Tongue (tissue), 2 donors: ENCODE data around the gene NCK2. TPM values are rescaled to one million over a fixed set of nuclear protein-coding genes. Genes with fewer than 3 reads are reported as not detected.

Experiments used
- DNase-seq: peaks from one replicate; pipeline ENCODE4 v3.0.0-alpha.2; 2015
- total RNA-seq: library from RNA; depleted of rRNA; stranded (reverse); fragments of >200 nt; gene quantifications from one replicate; pipeline ENCODE4 v1.2.3, GENCODE V29; 2014

Gene NCK2
- total RNA-seq, 1 donor from 2014 or later, result 70.8 TPM

DNA sequence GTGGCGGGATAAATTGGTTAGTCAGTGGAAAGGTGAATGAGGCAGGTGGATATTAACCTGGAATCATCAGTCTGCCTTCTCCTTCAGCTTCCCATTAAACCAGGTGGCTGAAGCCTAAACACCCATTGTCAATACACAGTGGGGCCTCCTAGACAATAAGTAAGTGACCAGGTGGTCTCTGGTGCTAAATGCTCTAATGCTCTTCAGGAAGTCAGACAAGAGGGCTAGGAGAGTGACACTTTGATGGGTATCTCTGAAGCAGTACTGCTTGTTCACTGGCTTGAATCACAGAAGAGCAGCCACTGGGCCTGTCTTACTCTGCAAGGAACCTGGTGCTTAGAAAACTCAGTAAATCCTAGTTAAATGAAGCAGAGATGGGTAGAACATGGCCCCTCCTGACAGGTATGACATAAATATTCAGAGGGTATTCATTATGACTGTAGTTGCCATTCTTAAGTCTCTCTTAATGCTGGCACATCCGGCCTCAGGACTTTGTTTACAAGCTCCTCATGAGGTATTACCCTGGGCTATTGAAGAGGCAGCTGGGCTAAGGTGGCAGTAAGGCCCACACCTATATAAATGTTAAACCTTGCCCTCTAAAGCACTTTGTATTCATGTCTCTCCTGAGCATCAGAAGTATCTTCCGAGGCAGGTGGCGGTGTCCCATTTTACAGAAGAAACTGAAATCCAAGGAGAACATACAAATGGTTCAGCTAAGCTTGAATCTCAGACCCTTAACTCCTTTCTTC lies 104.9 kb downstream of the NCK2 start:
- no peak for DNase-seq

DNA sequence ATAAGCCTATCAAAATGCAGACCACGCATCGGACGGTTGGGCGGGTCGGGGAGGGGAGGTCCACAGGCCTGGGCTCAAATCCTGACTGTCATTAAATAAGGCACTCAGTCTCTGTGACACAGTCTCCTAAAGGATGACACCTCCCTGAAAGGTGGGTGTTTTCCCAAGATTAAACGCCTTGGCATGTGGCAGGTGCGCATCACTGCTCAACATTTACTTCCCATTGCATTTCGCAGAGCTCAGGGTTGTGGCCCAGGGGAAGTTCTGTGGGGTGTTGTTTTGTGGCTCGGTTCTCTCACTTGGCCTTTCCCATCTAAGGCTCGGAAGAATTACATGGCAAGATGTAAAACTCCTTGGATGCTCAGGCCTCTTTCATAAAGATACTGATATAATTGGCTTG lies 107.4 kb downstream of the NCK2 start:
- DNase-seq, result no peak

DNA sequence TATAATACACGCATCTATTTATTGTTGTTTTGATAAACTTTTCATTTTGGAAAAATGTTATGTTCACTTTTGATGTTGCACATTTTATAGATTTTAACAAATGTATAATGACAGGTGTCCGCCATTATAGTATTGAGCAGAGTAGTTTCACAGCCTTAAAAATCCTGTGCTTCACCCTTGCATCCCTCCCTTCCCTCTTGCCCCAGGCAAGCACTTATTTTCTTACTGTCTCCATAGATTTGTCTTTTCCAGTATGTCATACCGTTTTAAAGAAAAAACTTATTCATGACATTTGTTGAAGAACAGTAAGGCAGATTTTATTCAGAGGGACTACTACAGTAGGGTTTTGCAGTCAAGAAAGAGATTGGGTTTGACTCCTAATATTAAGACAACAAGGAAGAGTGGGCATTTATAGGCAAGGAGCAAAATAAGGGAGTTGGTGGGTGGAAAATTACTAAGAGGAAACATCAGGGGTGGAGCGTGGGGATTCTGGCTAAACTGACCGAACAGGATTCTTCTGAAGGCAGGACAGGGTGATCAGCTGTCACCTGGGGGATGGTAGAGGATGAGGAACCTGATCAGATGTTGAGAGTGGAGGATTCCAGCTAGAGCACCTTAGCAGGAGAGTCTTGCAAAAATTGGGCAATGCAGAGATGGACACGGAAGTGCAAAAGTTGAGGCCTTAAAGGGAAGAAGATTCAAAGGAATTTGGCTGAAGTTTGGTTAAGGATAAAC lies 108.8 kb downstream of the NCK2 start:
- no peak for DNase-seq

DNA sequence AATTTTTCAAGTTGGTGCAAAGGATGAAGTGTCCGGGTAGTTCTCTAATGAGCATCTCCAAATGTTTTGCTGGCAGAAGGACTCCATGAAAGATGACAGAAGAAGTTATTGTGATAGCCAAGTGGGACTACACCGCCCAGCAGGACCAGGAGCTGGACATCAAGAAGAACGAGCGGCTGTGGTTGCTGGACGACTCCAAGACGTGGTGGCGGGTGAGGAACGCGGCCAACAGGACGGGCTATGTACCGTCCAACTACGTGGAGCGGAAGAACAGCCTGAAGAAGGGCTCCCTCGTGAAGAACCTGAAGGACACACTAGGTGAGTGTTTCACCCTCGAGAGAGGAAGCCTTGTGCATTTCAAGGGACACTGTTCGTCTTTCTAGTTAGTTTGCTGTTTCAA lies 110.3 kb downstream of the NCK2 start:
- DNase-seq, result no peak

DNA sequence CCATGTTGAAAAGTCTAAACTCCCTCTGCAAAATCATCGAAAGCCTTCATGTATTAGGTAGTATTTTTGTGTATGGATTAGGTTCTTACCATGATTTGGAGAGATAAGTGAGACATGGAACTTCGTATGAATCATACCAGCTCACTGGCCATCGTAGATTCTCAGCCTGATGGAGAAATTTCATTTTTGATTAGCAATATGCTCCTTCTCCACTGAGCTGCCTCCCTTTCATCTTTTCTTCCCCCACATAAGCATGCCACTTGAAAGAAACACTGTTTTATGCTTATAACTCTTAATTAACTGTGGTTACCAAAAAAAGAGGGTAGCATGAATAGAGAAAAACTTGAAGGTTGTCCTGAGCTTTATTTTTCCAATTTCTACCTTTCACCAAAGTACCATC lies 111.9 kb downstream of the NCK2 start:
- DNase-seq, result no peak

DNA sequence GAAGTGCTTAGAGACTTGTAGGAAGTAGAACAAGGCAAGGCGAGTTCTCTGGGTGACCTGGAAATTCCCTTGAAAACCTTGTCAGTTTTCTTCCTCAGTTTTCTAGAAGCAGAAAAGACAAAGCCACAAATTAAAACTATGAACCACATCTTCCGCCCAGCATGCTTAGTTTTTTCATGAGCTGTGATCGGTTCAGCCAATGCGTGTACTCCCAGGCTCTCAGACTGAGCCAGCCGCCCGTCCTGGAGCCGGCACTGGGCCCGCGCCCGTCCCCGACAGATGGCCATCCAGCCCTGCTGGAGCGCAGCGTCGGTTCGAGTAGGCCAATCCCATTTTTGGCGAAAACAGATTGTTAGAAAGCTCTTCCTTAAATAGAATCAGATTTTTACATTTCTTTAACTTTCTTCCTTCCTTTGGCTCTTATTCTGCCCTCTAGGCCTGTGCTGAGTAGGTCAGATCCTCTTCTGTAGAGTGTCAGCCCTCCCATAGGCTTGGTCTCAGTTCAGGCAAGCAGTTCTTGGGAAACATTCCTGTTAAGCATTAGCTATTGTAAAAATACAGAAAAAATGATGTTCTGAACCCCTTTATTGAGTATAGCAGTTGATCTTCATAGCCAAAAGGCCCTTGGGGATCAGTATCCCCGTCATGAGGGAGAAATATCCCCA lies 112.5 kb downstream of the NCK2 start:
- DNase-seq, result no peak

DNA sequence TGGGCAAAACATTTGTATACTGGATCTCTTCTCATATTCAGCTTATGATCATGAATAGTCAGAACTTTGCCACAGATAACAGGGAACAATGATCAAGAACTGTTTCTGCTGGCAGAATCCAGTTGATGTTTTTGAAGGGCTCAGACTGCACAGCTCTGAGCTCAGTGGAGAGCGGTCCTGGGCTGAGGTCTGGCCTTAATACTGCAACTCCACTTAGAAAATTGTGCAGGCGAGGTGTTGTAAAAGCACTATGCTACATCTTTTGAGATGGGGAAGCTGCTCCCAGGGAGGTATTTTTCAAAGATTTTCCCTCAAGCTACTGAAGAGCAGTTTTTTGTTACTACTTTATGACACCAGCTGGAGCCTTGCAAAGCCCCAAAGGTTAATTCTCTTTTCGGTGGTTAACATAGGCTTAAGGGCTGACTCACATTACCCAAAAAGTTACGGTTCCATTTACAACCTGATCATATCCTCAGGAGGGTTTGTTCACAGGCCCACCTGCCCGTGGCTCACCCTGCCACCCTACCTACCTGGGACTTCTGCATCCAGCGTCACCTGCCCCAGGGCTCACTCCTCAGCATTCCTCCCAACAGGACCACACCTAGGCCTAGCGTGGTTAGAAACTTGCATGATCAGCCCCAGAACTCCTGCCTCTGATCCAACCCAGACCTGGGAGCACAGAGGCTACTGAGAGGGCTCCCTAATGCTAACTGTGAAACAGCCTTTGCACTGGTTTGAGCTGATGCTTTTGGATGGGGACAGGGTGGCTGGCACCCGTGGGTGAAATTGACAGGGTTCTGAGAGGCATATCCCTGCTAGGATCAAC lies 114.4 kb downstream of the NCK2 start:
- DNase-seq, result no peak

DNA sequence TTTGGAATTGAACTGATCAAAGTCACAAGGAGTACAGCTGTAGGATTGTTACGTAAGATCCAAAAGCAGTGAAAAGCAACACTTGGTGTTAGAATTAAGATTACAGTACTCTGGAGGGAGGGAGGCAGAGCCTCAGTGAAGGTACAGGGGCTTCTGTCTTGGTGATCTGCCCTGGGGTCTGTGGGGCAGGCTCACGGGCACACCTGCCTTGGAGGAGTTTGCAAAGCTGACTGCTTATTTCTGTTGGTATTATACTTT lies 114.9 kb downstream of the NCK2 start:
- no peak for DNase-seq

DNA sequence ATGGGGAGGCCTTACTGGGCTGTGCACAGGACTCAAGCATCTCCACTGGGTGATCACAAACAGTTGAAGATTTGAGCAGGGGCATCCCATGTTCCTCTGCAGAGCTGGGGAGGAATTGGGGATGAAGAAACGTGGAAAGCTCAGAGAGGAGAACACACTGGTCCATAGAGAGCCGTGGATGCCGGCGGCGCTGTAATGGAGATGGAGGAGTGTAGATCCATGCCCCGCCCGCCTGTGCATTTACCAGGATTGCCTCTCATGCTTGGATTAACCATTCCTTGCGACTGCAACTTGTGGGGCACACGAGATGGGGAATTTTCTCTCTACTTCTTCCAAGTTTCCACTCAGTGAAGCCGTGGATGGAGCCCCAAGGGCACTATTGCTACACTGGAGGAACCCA lies 115.9 kb downstream of the NCK2 start:
- no peak for DNase-seq

DNA sequence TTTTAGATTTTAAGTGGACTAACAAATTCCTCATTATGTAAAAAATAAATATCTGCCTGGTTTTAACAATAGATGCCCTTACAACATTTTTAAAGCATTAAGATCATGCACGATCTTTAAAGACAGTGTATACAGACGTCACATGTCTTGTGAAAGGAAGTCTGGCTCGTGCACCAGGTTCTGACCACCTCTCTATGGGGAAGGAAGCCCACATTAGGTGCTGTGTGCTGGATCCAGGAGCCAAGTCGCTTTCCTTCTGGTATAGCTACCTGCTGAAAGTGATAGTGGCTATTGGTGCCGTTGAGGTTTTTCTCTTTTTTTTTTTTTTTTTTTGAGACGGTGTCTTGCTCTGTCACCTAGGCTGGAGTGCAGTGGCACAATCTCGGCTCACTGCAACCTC lies 116.5 kb downstream of the NCK2 start:
- DNase-seq, result no peak

DNA sequence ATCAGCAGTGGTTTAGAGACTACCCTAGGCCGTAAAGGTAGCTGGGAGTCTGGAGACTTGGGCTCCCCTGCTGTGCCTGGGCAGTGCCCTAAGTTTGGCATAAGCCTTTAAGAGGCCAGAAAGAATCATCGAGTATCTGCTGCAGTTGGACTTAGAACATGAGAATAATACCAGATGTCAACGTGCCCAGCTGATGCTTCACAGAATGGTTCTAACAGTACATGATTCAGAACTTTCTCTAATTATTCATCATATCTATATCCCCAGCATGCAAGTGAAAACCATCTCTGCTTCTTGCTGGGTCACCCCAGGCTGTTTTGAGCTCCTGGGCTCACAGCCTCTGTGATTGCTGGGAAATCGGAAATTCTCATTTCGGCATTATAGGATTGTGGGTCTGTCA lies 118.1 kb downstream of the NCK2 start:
- no peak for DNase-seq

DNA sequence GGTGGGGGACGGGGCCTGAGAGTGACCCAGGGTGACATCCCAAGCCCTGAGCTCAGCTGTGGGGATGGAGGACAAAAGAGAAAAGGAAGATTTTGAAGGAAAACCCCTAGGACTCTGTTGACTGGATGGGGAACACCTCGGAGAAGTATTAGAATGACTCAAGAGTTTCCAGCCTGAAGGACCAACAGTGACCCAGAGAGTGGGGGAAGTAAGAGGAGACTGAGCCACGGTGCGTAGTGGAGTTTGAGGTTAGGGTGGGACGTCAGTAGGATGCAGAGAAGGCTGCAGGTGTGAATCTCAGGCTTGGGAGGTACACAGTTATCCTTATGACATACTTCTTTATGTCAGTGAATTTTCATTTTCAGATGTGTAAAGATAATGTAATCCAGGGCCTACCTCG lies 119.5 kb downstream of the NCK2 start:
- DNase-seq, result no peak

DNA sequence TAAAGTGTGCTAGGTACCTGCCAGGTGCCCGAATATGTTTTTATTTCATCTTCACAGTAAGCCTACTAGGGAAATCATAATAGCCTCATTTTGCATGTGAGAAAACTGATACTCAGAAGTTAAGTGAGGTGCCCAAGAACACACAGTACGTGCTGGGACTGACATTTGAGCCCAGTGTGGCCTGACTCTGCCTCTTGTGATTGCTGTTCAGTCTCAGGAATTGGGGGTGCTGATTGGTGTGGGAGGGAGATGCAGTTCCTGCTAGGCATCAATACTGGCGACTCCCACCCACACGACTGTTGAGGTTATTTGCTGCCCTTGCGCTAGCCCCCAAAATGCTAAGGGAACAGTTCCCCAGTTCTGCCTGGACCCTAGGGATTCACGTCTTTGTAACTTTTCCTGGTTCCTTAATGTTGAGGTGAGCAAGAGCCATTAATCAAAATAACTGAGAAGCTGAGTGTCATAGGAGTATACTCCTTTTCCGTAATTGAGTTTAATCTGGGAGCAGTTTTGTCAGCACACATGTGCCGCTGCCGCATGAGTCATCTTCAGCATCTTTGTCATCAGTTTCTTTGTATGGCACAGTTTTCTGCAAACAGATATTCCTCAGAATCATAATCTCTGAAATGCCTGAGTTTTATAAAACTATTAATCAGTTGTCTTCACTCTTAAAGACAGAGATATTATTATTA lies 120.7 kb downstream of the NCK2 start:
- no peak for DNase-seq

DNA sequence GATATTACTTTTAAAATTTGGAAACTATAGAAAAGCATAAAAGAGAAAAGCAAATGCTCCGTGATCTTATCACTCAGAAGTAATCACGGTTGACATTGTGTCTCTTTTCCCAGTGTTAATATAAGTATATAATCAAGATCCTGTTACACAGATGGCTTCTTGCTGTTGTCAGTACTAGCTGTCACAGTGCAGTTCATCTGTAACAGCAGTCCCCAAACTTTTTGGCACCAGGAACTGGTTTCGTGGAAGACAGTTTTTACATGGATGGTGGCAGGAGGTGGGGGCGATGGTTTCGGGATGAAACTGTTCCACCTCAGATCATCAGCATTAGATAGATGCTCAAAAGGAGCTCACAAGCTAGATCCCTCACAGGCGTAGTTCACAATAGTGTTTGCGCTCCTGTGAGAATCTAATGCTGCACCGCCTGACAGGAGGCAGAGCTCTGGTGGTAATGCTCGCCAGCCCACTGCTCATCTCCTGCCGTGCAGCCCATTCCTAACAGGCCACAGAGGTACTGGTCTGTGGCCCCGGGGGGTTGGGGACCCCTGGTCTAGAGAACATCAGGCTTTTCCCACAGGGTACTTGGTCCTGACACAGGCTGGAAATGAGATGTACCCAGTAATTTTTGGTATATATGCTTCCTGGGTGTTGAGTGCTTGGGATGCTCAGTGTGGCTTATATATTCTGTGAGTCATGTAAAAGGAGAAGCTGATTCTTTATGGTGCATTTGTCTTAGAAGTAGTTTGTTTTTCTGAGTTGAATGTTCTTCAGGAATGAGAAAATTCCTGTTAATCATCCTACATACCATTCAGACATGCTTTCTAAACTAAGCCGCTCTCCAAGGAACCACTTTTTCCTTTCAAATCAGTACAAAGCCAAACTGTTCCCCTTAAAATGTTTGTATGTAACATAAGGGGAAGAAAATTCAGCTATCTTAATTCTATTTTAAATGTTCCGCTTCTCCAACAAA lies 121.8 kb downstream of the NCK2 start:
- peak; percentile 42 for DNase-seq

DNA sequence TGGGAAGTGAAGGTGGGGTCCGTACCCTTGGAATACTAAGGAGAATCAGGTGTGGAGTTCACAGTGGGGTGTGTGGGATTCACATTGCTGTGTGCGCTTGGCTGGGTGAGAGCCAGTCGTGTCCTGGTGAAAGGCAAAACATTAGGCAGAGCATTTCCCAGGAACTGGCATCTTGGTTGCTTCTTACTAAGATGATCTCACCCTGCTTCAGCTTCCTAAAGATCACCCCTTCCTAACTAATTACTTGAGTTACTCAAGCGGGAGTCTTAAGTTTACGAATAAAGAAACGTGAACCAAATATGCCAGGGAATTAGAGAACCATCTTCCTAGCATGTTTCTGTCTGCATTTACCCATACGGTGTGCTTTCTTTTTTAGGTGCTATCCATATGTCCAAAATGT lies 122.9 kb downstream of the NCK2 start:
- DNase-seq, result no peak

DNA sequence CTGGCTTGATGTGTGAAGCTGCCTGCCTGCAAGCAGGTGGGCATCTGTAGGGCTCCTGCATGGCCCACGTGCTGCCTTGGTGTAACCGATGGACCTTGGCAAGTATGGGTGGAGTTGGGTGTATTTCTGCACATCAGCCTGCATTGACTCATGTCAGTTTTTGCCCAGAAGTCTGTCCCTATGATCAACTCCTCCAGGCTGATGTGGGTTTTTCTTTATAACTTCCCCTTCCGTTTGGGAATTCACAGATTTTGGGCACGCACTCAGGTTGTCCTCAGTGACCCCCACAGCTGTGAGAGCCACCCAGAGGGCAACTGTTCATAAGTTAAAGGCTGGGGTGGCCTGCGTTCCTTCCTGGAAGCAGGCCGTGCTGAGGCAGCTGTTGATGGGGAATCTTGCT lies 123.3 kb downstream of the NCK2 start:
- DNase-seq, result peak; percentile 67

DNA sequence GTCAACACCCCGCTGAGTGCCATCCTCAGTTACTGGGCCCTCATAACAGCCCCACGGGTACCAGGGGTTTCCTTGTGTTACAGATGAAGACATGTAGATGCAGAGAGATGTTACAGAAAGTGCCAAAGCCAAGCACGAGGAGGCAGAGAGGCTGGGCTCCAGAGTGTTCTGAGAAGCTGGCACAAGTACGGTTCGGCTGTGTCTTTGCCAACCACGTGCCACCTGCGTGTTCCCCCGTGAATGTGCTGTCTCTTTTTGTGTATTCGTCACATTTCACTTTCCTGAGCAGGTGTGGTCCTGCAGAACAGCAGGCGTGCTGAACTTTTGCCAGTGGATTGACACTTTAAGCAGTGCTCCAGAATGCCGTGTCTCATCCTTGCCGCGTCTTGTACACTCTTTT lies 124.6 kb downstream of the NCK2 start:
- DNase-seq, result peak; percentile 25

DNA sequence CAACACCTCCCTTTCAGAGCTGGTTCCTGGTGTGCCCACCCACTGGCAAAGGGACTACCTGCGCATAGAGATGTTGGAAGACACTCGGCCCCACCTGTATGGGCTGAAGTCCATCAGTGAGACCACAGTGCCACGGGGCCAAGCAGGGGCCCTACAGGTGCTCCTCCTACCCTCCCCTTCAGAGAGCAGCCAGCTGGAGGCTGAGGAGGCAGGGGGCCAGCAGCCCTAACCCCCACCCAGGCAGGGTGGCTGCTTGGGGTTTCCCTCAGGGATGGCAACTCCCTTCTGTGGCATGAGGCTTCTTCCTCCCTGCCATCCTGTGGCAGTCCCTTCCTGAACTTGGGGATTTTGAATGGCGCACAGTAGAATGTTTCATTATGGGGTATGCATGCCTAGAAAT lies 125.3 kb downstream of the NCK2 start:
- no peak for DNase-seq

DNA sequence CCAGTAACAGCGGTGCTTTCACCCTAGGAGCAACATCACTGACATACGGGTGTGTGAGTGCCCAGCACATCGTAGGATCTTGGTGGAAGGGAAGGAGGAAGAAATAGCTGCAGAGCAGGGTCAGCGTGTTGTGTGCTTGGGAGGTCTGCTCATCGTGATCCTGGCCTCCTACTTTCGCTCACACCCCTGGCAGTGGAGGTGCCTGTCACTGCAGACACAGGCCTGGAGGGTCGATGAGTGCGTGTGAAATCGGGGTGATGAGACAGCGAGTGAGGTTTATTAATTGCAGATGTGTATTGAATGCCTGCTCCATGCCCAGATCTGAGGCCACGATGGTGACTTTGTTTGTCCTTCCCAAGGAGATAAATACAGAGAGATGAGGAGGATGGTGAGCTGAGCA lies 126.1 kb downstream of the NCK2 start:
- no peak for DNase-seq

DNA sequence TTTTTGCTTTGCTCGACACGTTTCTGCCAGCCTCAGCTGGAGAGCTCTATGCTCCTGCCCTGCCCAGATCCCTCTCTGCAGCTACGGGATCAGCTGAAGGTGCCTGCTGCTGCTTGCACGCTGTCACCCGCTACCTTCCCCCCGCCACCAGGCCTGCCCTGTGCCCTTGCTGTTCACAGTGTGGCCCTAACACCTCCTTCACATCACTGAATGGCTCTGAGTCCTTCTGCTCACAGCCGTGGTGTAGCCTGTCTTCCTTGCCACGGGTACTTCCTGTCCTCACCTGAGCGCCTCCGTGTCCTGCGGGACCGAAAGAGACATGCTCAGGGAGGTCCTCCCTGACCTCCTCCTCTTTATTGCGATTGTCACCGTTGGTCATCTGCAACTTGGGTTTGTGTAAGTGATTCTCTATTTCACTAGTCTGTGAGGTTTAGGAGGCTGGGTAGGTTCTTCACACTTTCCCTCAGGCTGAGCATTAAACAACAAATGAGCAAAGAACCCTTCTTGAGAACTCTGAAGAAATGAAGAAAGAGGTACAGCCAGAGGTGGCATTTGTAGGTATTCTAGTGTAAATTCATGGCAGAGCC lies 127.5 kb downstream of the NCK2 start:
- DNase-seq, result no peak

DNA sequence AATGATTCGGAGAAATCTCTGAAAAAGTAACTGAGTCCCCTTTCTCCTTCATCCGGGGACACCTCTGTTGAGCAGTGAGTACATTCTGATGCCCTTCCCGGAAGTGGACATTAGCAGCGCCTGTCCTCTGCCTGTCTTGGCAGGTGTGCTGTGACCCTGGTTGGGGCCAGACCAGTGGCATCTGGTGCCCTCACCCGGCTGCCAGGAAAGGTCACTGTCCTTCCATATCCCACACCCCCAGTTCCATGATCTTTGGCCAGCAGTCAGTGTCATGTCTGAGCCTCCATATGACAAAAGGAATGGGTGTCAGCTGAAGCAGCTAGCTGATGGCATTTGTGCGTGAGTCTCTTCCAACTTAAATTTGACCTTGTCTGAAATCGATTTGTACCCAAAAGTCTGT lies 128.1 kb downstream of the NCK2 start:
- DNase-seq, result no peak
